ENCODE data around the gene ABCC6. TPM values are rescaled to one million over a fixed set of nuclear protein-coding genes. Genes with fewer than 3 reads are reported as not detected.
"Not testable (repeated sequence)": the region's sequence is repeated elsewhere in the genome, so short reads cannot be mapped to it uniquely, and the experiment has no call there.

Gene ABCC6
- total and polyA plus RNA-seq, 4 donors: 50.6 to 162 (median 95.9) TPM

- 90% methylated on average over 3 of the region's 3 CpGs for WGBS
- no peak for DNase-seq (ENCODE audit: low spot score)
- H3K36me3 ChIP-seq (ENCODE audit: control insufficient read depth in 4 of 4, insufficient read depth in 3 of 4, low read depth in 1 of 4, low read length in 3 of 4): peaks cover 4 to 46% (median 38%) of the 10 kb centered on the region in 4 donors
Measured at GRCh38 chr16:16196099-16196498, 27.2 kb downstream of the ABCC6 start.

GRCh38 chr16:16191493-16192167, 31.7 kb downstream of the ABCC6 start:
- Histone ChIP-seq H3K4me3 (ENCODE audit: low read depth in 1 of 3, low read length in 3 of 3) (no peak overlapping the region), H3K9ac (ENCODE audit: low read depth in 1 of 2, low read length in 2 of 2) (no peak overlapping the region), H3K27ac (ENCODE audit: low read depth in 1 of 2, low read length in 2 of 2) (no peak overlapping the region), H3K36me3 (ENCODE audit: control insufficient read depth in 4 of 4, insufficient read depth in 3 of 4, low read depth in 1 of 4, low read length in 3 of 4) (peaks cover 5 to 67% (median 45%) of the 10 kb centered on the region in 4 donors), H3K27me3 (ENCODE audit: control insufficient read depth in 4 of 4, insufficient read depth in 4 of 4, low read length in 3 of 4) (no peaks in the 10 kb centered on the region), H3K4me1 (ENCODE audit: control insufficient read depth in 4 of 4, insufficient read depth in 4 of 4, low read length in 3 of 4) (no peaks in the 10 kb centered on the region), H3K9me3 (ENCODE audit: control insufficient read depth in 4 of 4, low read length in 3 of 4) (no peaks in the 10 kb centered on the region)
- no peak for DNase-seq (ENCODE audit: low spot score)
- TF ChIP-seq EGR1 (IDR thresholded peaks at IDR 0.05; ENCODE audit: low read depth in 2 of 2) (no peak), YY1 (IDR thresholded peaks at IDR 0.05) (no peak), SP1 (IDR thresholded peaks at IDR 0.05) (no peak), FOXA1 (IDR thresholded peaks at IDR 0.05) (no peak), HNF4A (conservative IDR thresholded peaks at IDR 0.05) (no peak), RAD21 (IDR thresholded peaks at IDR 0.05) (no peak), GABPA (IDR thresholded peaks at IDR 0.05 in 1 of 2, conservative IDR thresholded peaks at IDR 0.05 in 1 of 2) (no peak), MAX (IDR thresholded peaks at IDR 0.05) (no peak), REST (IDR thresholded peaks at IDR 0.05) (no peak)
- WGBS: 85% methylated on average over 8 of the region's 8 CpGs

More at GRCh38 chr16:16196099-16196498, 27.2 kb downstream of the ABCC6 start:
- Histone ChIP-seq H3K9me3 (ENCODE audit: control insufficient read depth in 4 of 4, low read length in 3 of 4) (no peaks in the 10 kb centered on the region), H3K9ac (ENCODE audit: low read depth in 1 of 2, low read length in 2 of 2) (no peak overlapping the region), H3K4me3 (ENCODE audit: low read depth in 1 of 3, low read length in 3 of 3) (no peak overlapping the region), H3K27ac (ENCODE audit: low read depth in 1 of 2, low read length in 2 of 2) (no peak overlapping the region), H3K4me1 (ENCODE audit: control insufficient read depth in 4 of 4, insufficient read depth in 4 of 4, low read length in 3 of 4) (no peaks in the 10 kb centered on the region), H3K27me3 (ENCODE audit: control insufficient read depth in 4 of 4, insufficient read depth in 4 of 4, low read length in 3 of 4) (no peaks in the 10 kb centered on the region)
- TF ChIP-seq JUND (IDR thresholded peaks at IDR 0.05) (no peak), RAD21 (IDR thresholded peaks at IDR 0.05) (no peak)

GRCh38 chr16:16190966-16191365, 32.3 kb downstream of the ABCC6 start:
- H3K4me3 ChIP-seq (ENCODE audit: low read depth in 1 of 3, low read length in 3 of 3); H3K4me1 ChIP-seq (ENCODE audit: control insufficient read depth in 4 of 4, insufficient read depth in 4 of 4, low read length in 3 of 4); H3K27me3 ChIP-seq (ENCODE audit: control insufficient read depth in 4 of 4, insufficient read depth in 4 of 4, low read length in 3 of 4); H3K27ac ChIP-seq (ENCODE audit: low read depth in 1 of 2, low read length in 2 of 2); H3K9ac ChIP-seq (ENCODE audit: low read depth in 1 of 2, low read length in 2 of 2); H3K9me3 ChIP-seq (ENCODE audit: control insufficient read depth in 4 of 4, low read length in 3 of 4); DNase-seq (ENCODE audit: low spot score): not testable (repeated sequence)
- peaks cover 5 to 66% (median 48%) of the 10 kb centered on the region in 4 donors for H3K36me3 ChIP-seq (ENCODE audit: control insufficient read depth in 4 of 4, insufficient read depth in 3 of 4, low read depth in 1 of 4, low read length in 3 of 4)
- 85% methylated on average over 12 of the region's 12 CpGs for WGBS
